Measurements from ENCODE around the gene LAMA2. TPM values are rescaled to one million over a fixed set of nuclear protein-coding genes. Genes with fewer than 3 reads are reported as not detected.
A peak's percentile ranks its signal among the peaks of the same experiment; 100 is the strongest.

LAMA2 gene
- polyA plus RNA-seq, 3 donors: 31.5 to 39.9 (median 37.2) TPM

- no peak for DNase-seq
Observed at GRCh38 chr6:129360682-129360955, 477.7 kb downstream of the LAMA2 start.

DNA sequence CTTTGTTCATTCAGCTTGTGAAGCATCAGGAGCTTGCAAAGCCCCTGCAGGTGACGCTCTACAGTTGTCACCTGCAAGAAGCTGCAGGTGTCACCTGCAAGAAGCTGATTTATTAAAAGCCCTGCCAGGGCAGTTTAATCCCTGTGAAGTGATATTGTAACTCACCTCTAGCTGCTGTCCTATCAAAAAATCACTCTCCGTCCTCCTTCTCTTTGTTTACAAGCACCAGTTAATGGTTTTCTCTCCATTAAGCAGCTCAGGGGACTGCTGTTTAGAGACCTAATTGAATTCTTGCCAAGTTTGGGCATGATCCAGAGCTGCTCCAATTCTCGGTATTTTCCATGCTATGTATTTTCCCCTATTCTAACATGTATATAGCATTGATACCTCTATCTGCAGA lies 481.1 kb downstream of the LAMA2 start:
- no peak for DNase-seq

DNA sequence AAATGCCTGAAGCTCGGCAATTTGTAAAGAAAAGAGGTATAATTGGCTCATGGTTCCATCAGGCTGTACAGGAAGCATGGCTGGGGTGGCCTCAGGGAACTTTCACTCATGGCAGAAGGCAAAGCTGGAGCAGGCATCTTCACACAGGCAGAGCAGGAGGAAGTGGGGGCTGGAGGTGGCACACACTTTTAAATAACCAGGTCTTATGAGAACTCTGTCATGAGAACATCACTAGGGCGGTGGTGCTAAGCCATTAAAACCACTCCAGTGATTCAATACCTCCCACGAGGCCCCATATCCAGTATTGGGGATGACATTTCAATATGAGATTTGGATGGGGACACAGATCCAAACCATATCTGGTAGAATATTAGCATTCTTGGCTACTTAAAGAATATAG lies 481.8 kb downstream of the LAMA2 start:
- no peak for DNase-seq

DNA sequence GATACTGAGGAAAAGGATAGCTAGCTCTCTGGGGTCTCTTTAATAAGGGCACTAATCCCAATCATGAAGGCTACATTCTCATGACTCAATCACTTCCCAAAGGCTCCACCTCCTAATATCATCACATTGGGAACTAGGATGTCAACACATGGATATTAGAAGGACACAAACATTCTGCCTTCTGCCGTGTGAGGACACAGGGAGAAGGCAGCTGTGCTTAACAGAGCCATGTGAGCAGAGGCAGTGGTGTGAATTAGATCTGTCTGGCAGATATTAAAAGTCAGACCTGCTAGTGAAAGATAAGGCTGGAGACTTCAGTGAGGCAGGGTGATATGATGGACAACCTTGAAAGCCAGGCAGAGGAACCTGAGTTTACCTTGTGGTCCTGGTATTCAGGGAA lies 485.1 kb downstream of the LAMA2 start:
- DNase-seq: no peak

GRCh38 chr6:129368970-129369369 lies 486.0 kb downstream of the LAMA2 start:
- DNase-seq: no peak

DNA sequence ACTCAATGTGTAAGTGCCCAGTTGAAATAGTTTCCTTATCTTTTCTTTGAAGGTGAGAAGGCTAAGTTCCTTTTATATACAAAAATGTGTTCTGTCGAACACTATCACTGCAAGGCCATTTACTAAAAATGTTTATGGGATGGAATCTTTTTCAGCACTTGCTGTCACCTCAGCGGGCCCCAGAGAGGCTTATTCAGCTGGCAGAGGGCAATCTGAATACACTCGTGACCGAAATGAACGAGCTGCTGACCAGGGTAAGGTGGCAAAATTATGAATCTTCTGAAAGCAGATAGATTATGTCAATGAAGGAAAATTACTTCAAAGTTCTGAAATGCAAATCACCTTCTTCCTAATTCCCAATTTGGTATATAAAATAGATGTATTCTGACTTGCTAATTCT lies 486.8 kb downstream of the LAMA2 start:
- DNase-seq: no peak

GRCh38 chr6:129370268-129370916 lies 487.5 kb downstream of the LAMA2 start:
- peak; percentile 46 for DNase-seq

GRCh38 chr6:129381885-129382284 lies 498.9 kb downstream of the LAMA2 start:
- no peak for DNase-seq

DNA sequence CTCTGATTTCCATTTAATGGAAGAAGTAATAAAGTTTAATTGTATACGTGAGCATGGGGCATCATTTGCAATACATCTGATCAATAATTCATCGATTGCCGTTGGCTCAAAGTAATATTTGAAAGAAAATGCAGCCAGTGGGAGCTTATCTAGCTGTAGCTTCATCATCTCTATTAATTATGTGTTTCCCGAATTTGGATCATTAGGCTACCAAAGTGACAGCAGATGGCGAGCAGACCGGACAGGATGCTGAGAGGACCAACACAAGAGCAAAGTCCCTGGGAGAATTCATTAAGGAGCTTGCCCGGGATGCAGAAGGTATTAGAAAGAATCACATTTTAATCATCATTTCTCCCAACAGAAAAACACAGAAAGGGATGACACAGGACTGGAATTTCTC lies 500.0 kb downstream of the LAMA2 start:
- DNase-seq: no peak

DNA sequence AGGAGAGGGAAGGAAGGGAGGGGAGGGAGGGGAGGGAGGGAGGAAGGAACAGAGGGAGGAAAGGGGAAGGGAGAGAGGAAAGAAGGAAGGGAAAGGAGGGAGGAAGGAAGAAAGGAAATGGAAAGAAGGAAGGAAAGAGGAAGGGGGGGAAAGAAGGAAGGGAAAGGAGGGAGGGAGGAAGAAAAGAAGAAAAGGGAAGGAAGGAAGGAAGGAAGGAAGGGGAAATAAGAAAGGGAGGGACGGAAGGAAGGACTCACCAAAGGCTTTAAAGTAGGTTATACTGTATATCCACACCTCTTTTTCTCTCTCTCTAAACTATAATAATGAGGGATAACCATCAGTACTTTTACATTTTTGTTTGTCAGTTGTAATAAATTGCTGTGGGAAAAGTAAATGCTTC lies 502.2 kb downstream of the LAMA2 start:
- no peak for DNase-seq

DNA sequence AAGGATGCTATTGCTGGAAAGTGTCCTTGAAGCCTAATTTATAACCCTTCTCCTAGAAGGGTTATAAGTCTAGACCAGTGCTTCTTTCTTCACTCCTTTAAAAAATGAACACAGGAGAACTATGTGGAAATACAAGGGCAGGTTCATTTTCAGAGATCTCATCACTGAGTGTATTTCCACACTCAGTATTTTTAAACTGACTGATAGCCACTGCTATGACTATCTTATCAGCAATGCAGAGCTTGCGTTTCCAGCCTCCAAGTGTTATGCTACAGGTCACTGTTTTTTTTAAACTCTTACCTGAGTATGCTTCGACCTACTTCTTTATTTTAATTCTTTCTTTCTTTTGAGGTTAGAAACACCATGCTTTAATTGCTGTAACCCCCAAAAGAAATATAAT lies 508.0 kb downstream of the LAMA2 start:
- DNase-seq: no peak

- DNase-seq: no peak
Observed at GRCh38 chr6:129393654-129394053, 510.7 kb downstream of the LAMA2 start.

- no peak for DNase-seq
Observed at GRCh38 chr6:129398764-129399163, 515.8 kb downstream of the LAMA2 start.

- no peak for DNase-seq
Observed at GRCh38 chr6:129402244-129402643, 519.3 kb downstream of the LAMA2 start.

DNA sequence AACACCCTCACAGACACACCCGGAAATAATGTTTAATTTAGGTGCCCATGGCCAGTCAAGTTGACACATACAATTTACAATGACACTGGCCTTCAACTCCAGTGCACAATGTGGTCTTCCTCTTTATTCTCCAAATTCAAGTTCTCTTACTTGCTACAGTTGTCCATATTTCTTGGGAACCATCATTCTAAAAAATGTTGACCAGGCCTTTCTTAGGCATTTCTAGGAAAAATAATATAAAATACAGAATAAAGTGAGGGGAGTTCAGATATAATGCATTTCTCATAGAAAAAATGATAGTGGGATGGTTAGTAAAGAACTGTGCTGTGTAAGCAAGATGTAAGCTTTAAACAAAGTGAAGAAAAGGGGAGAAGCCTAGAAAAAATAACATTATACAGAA lies 528.2 kb downstream of the LAMA2 start:
- DNase-seq: no peak

DNA sequence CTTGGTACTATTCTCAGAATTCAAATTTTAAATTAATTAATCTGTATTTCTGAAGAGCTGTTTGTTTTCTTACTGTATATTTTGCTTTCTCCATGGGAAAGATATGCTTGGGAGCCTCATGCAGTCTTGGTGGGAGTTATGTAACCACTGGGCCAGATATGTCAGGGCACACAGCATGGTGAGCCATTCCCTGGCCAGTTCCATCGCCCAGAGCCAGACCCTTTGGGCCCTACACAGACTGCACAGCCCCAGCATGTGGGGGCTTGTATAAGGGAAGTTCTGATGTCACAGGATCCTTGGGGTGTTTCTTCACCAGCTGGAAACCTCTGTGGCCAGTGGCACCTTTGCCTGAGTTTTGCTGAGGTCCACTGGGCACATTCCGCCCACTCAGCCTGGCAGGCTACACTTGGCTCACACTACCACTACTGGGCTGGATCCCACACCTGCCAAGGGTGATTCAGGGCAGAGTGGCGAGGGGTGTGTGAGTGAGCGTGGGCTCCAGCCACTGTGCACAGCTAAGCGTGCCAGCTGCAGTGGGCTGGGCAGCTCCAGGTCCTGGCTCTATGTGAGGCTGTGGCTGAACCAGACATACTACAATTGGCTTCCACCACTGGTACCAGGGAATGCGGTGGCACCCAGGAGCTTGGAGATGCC lies 533.5 kb downstream of the LAMA2 start:
- DNase-seq: no peak

DNA sequence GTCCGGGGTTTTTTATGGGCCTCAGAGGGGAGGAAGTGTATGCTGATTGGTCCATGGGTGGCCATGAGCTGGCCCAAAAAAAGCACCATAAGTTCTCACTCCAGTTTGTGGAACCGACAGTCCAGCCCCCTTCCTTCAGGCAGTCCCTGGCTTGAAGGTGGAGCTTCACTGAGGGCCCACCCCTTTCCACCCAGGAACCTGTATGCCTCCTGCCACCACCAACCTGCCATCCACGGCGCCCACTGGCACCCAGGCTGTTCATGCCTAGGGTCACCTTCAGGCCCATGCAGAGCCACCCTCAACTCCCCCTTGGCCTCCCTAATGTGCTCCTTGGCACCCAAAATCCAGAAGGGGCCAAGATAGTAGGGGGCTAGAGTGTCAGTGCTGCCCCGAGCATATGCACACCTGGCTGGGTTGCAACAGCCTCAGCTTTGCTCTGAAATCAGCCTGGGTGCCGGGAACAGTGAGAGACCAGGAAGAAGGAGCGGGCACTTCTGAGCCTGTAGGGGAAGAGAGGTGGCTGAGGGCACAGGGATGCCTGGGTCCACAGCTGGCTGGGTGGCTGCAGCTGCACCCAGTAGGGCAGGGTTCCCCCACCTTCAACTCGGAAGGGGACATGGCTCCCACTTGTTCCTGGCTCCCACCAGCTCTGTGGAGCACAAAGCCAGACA lies 534.6 kb downstream of the LAMA2 start:
- DNase-seq: no peak

DNA sequence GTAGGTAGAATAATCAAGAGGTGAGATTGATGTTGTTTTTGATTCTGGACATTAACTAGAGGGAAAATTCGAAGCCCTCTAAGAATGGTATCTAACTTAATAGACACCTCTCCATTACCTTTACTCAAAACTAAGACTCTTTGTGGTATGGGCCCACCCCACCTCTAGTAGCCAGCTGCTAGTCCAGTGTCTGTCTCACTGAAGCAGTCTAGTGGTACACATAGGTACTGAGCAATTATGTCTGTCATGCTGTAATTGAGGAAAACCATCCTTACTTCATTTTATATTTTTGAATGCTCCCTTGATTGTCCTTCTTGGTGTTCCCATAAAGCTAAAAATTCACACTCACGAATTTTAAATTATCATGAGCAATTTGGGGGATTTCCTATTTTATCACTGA lies 536.4 kb downstream of the LAMA2 start:
- DNase-seq: no peak

GRCh38 chr6:129426343-129426742 lies 543.4 kb downstream of the LAMA2 start:
- DNase-seq: no peak

GRCh38 chr6:129429956-129430355 lies 547.0 kb downstream of the LAMA2 start:
- DNase-seq: peak; percentile 61

- DNase-seq: no peak
Observed at GRCh38 chr6:129432738-129433137, 549.8 kb downstream of the LAMA2 start.

- DNase-seq: no peak
Observed at GRCh38 chr6:129434091-129434490, 551.2 kb downstream of the LAMA2 start.

DNA sequence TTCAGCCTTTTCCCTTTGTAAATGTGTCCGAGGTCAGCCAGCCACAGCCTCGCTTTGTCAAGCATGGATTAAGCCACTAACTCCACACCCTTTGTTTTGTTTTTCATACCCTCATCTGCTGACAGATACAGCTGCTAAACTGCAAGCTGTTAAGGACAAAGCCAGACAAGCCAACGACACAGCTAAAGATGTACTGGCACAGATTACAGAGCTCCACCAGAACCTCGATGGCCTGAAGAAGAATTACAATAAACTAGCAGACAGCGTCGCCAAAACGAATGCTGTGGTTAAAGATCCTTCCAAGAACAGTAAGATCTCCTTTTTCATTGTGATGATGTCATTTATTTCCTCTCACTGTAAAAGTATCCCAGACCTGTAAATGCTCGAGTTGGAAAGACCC lies 557.8 kb downstream of the LAMA2 start:
- no peak for DNase-seq

- DNase-seq: no peak
Observed at GRCh38 chr6:129444683-129445082, 561.7 kb downstream of the LAMA2 start.

All from renal pelvis (tissue), 4 donors.